WTC11 (cell line): Measurements from ENCODE around the gene PRM2. TPM values are rescaled to one million over a fixed set of nuclear protein-coding genes. Genes with fewer than 3 reads are reported as not detected.

ENCODE experiments used
- ATAC-seq: fragments of 200-7000 bp; cut with Tn5 transposase; 2 replicates; pipeline ENCODE4 v1.10.0; 2021; ENCODE audit warnings: mild to moderate bottlenecking, moderate library complexity
- CTCF ChIA-PET: fragments of 300-600 bp; sonication (Branson Sonifier 250); formaldehyde crosslinking; loops from one replicate; lab custom pipeline; 2021; ENCODE audit warnings: antibody characterized with exemption; lab: Charles Lee
- POLR2A ChIA-PET: fragments of 350-600 bp; sonication (Branson Sonifier 250); formaldehyde crosslinking; loops from one replicate; lab custom pipeline; 2021; ENCODE audit warnings: antibody characterized with exemption; lab: Charles Lee
- DNase-seq: peaks from one replicate; pipeline ENCODE4 v3.0.0; 2021; ENCODE audit warnings: low spot score
- H3K27ac Mint-ChIP-seq: 2 replicates; pipeline ENCODE4 v1.8.0; 2021; ENCODE audit warnings: mixed read lengths
- H3K27me3 Mint-ChIP-seq: 2 replicates; pipeline ENCODE4 v1.8.0; 2021; ENCODE audit warnings: low read depth, mild to moderate bottlenecking, moderate library complexity, mixed read lengths
- H3K36me3 Mint-ChIP-seq: 2 replicates; pipeline ENCODE4 v1.8.0; 2021; ENCODE audit warnings: mixed read lengths
- H3K4me1 Mint-ChIP-seq: 2 replicates; pipeline ENCODE4 v1.8.0; 2022; ENCODE audit warnings: mixed read lengths
- H3K4me3 Mint-ChIP-seq: 2 replicates; pipeline ENCODE4 v1.8.0; 2021; ENCODE audit warnings: mild to moderate bottlenecking, moderate library complexity, mixed read lengths
- H3K9me3 Mint-ChIP-seq: 2 replicates; pipeline ENCODE4 v1.8.0; 2021; ENCODE audit warnings: mixed read lengths
- GTF2I ChIP-seq: fragments of 250-450 bp; sonication (Bioruptor Pico); conservative IDR thresholded peaks from 2 replicates; pipeline ENCODE4 v1.4.0; 2021; ENCODE audit warnings: mild to moderate bottlenecking
- HMGA2 ChIP-seq: fragments of 250-450 bp; sonication (Bioruptor Pico); IDR thresholded peaks from 2 replicates; pipeline ENCODE4 v1.4.0; 2021; ENCODE audit warnings: mild to moderate bottlenecking, moderate library complexity
- SMAD3 ChIP-seq: sonication (generic); formaldehyde crosslinking; IDR thresholded peaks from 2 replicates; pipeline ENCODE4 v1.8.0; 2022; ENCODE audit warnings: missing genetic modification reagents, mild to moderate bottlenecking, borderline replicate concordance
- TCF7 ChIP-seq: sonication (generic); formaldehyde crosslinking; IDR thresholded peaks from 2 replicates; pipeline ENCODE4 v1.8.0; 2022; ENCODE audit warnings: mild to moderate bottlenecking, low read depth, missing genetic modification reagents, moderate library complexity
- TEAD4 ChIP-seq: sonication (generic); formaldehyde crosslinking; IDR thresholded peaks from 2 replicates; pipeline ENCODE4 v1.8.0; 2022; ENCODE audit warnings: mild to moderate bottlenecking, missing genetic modification reagents
- ZNF317 ChIP-seq: sonication (generic); formaldehyde crosslinking; IDR thresholded peaks from 2 replicates; pipeline ENCODE4 v1.8.1; 2023; ENCODE audit warnings: low read depth, mild to moderate bottlenecking, moderate library complexity, missing genetic modification reagents, borderline replicate concordance
- total RNA-seq: library from RNA; stranded (reverse); gene quantifications from 3 replicates; pipeline ENCODE4 v1.2.3, GENCODE V29; 2021
- TF ChIP-seq, protein P1 (sequence below): sonication (generic); formaldehyde crosslinking; IDR thresholded peaks from 2 replicates; pipeline ENCODE4 v1.8.0; 2022; ENCODE audit warnings: mild to moderate bottlenecking, missing genetic modification reagents
- TF ChIP-seq, protein P2 (sequence below): fragments of 250-450 bp; sonication (Bioruptor Pico); IDR thresholded peaks from 2 replicates; pipeline ENCODE4 v1.9.0; 2021; ENCODE audit warnings: mild to moderate bottlenecking
- TF ChIP-seq, protein P3 (sequence below): sonication (generic); formaldehyde crosslinking; conservative IDR thresholded peaks from 2 replicates; pipeline ENCODE4 v1.8.1; 2022; ENCODE audit warnings: mild to moderate bottlenecking, missing genetic modification reagents
- TF ChIP-seq, protein P4 (sequence below): sonication (generic); formaldehyde crosslinking; IDR thresholded peaks from 2 replicates; pipeline ENCODE4 v1.8.0; 2022; ENCODE audit warnings: mild to moderate bottlenecking, missing genetic modification reagents
- TF ChIP-seq, protein P5 (sequence below): fragments of 250-450 bp; sonication (Bioruptor Pico); IDR thresholded peaks from 2 replicates; pipeline ENCODE4 v1.8.0; 2021; ENCODE audit warnings: mild to moderate bottlenecking
- TF ChIP-seq, protein P6 (sequence below): sonication (generic); formaldehyde crosslinking; IDR thresholded peaks from 2 replicates; pipeline ENCODE4 v1.8.1; 2022; ENCODE audit warnings: low read depth, missing genetic modification reagents, borderline replicate concordance
- TF ChIP-seq, protein P7 (sequence below): sonication (generic); formaldehyde crosslinking; IDR thresholded peaks from 2 replicates; pipeline ENCODE4 v1.8.1; 2022; ENCODE audit warnings: missing genetic modification reagents, borderline replicate concordance

The PRM2 gene
- total RNA-seq, 1 experiment from 2014 or later: not detected

DNA sequence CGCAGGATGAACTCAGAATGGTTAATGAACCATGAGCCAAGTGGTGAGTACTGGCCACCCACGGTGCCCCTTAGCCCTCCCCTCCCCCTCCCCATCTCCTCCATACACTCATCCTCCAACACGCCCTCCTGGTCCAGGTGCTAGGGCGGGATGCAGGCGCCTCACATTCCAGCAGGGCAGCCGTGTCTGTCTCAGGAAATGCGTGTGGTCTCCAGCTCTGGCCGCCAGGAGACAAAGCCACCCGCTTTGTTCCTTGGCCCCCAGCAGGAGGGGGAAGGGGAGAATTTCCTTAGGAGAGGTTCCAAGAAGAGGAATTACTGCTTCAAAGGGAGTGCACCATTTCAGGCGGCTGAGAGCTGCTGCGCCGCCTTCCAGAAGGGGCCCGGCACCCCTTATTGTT lies 39.2 kb upstream of the PRM2 start (continued):
- TF ChIP-seq, protein P1, sequence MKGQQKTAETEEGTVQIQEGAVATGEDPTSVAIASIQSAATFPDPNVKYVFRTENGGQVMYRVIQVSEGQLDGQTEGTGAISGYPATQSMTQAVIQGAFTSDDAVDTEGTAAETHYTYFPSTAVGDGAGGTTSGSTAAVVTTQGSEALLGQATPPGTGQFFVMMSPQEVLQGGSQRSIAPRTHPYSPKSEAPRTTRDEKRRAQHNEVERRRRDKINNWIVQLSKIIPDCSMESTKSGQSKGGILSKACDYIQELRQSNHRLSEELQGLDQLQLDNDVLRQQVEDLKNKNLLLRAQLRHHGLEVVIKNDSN (CRISPR knock-in tag): 0 out of 2 replicates have a peak, but pooled peaks have one; percentile 30
- TF ChIP-seq, protein P2, sequence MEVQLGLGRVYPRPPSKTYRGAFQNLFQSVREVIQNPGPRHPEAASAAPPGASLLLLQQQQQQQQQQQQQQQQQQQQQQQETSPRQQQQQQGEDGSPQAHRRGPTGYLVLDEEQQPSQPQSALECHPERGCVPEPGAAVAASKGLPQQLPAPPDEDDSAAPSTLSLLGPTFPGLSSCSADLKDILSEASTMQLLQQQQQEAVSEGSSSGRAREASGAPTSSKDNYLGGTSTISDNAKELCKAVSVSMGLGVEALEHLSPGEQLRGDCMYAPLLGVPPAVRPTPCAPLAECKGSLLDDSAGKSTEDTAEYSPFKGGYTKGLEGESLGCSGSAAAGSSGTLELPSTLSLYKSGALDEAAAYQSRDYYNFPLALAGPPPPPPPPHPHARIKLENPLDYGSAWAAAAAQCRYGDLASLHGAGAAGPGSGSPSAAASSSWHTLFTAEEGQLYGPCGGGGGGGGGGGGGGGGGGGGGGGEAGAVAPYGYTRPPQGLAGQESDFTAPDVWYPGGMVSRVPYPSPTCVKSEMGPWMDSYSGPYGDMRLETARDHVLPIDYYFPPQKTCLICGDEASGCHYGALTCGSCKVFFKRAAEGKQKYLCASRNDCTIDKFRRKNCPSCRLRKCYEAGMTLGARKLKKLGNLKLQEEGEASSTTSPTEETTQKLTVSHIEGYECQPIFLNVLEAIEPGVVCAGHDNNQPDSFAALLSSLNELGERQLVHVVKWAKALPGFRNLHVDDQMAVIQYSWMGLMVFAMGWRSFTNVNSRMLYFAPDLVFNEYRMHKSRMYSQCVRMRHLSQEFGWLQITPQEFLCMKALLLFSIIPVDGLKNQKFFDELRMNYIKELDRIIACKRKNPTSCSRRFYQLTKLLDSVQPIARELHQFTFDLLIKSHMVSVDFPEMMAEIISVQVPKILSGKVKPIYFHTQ (CRISPR knock-in tag): no peak

DNA sequence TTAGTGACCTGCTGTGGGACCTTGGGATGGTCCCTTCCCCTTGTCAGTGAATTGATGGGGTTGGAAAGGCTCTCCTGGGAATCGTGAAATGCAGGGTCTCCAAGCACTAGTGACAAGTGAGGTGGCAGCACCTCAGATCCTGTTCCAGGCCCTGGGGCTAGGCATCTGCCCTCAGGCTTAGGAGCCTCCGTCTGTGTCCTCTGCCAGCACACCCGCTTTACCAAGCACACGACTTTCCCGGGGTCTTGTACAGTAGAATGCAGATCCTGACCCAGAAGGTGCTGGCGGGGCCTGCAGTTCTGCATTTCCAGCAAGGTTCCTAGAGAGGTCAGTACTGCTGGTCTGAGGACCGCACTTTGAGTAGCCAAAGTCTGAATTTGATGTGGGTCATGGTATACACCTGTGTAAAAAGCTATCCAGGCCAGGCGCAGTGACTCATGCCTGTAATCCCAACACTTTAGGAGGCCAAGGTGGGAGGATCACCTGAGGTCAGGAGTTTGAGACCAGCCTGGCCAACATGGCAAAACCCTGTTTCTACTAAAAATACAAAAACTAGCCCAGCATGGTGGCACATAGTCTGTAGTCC lies 38.1 kb upstream of the PRM2 start:
- DNase-seq (no peak), ATAC-seq (no peak)
- TF ChIP-seq TEAD4 (CRISPR knock-in tag): no peak
- TF ChIP-seq, protein P3, sequence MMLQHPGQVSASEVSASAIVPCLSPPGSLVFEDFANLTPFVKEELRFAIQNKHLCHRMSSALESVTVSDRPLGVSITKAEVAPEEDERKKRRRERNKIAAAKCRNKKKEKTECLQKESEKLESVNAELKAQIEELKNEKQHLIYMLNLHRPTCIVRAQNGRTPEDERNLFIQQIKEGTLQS (CRISPR knock-in tag): no peak
- TF ChIP-seq, protein P4, sequence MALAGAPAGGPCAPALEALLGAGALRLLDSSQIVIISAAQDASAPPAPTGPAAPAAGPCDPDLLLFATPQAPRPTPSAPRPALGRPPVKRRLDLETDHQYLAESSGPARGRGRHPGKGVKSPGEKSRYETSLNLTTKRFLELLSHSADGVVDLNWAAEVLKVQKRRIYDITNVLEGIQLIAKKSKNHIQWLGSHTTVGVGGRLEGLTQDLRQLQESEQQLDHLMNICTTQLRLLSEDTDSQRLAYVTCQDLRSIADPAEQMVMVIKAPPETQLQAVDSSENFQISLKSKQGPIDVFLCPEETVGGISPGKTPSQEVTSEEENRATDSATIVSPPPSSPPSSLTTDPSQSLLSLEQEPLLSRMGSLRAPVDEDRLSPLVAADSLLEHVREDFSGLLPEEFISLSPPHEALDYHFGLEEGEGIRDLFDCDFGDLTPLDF: no peak
- no peak for TF ChIP-seq HMGA2 (CRISPR knock-in tag)
- no peak for TF ChIP-seq ZNF317 (CRISPR knock-in tag)
- TF ChIP-seq, protein P5, sequence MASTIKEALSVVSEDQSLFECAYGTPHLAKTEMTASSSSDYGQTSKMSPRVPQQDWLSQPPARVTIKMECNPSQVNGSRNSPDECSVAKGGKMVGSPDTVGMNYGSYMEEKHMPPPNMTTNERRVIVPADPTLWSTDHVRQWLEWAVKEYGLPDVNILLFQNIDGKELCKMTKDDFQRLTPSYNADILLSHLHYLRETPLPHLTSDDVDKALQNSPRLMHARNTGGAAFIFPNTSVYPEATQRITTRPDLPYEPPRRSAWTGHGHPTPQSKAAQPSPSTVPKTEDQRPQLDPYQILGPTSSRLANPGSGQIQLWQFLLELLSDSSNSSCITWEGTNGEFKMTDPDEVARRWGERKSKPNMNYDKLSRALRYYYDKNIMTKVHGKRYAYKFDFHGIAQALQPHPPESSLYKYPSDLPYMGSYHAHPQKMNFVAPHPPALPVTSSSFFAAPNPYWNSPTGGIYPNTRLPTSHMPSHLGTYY: no peak
- no peak for TF ChIP-seq TCF7 (CRISPR knock-in tag)
- TF ChIP-seq, protein P1 (CRISPR knock-in tag): no peak
- TF ChIP-seq, protein P6, sequence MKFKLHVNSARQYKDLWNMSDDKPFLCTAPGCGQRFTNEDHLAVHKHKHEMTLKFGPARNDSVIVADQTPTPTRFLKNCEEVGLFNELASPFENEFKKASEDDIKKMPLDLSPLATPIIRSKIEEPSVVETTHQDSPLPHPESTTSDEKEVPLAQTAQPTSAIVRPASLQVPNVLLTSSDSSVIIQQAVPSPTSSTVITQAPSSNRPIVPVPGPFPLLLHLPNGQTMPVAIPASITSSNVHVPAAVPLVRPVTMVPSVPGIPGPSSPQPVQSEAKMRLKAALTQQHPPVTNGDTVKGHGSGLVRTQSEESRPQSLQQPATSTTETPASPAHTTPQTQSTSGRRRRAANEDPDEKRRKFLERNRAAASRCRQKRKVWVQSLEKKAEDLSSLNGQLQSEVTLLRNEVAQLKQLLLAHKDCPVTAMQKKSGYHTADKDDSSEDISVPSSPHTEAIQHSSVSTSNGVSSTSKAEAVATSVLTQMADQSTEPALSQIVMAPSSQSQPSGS: no peak
- no peak for TF ChIP-seq SMAD3 (CRISPR knock-in tag)
- no peak for TF ChIP-seq GTF2I (CRISPR knock-in tag)
- TF ChIP-seq, protein P7, sequence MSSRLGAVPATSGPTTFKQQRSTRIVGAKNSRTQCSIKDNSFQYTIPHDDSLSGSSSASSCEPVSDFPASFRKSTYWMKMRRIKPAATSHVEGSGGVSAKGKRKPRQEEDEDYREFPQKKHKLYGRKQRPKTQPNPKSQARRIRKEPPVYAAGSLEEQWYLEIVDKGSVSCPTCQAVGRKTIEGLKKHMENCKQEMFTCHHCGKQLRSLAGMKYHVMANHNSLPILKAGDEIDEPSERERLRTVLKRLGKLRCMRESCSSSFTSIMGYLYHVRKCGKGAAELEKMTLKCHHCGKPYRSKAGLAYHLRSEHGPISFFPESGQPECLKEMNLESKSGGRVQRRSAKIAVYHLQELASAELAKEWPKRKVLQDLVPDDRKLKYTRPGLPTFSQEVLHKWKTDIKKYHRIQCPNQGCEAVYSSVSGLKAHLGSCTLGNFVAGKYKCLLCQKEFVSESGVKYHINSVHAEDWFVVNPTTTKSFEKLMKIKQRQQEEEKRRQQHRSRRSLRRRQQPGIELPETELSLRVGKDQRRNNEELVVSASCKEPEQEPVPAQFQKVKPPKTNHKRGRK (CRISPR knock-in tag): no peak
- Mint-ChIP-seq H3K27ac (peak overlapping the region; percentile 98), H3K36me3 (peaks cover 9% of the 10 kb centered on the region), H3K4me3 (peak overlapping the region; percentile 24; the same call in 1 of the 2 replicates), H3K27me3 (no peaks in the 10 kb centered on the region), H3K9me3 (peaks cover 5% of the 10 kb centered on the region), H3K4me1 (peaks cover 68% of the 10 kb centered on the region)
- CTCF ChIA-PET: interaction anchor here (1.8 to 2.4 kb wide), 2 partner anchors 15 to 57 kb away, joined by 8 to 11 read pairs; no protein-coding TSS in a partner anchor
- POLR2A ChIA-PET: interaction anchor here (0.6 to 2.9 kb wide), 5 partner anchors 16 to 59 kb away, joined by 3 to 27 read pairs (median 3); partner anchors contain the start of genes PRM2 and SOCS1
